HG02588 (cell line): ENCODE data around the gene EFCAB6.

Experiments
- ATAC-seq: cut with Tn5 transposase; IDR thresholded peaks from one replicate; pipeline ENCODE4 v1.9.1; 2021; ENCODE audit warnings: mild to moderate bottlenecking, moderate library complexity; ENCODE audit not compliant: unreplicated experiment

EFCAB6 gene

DNA sequence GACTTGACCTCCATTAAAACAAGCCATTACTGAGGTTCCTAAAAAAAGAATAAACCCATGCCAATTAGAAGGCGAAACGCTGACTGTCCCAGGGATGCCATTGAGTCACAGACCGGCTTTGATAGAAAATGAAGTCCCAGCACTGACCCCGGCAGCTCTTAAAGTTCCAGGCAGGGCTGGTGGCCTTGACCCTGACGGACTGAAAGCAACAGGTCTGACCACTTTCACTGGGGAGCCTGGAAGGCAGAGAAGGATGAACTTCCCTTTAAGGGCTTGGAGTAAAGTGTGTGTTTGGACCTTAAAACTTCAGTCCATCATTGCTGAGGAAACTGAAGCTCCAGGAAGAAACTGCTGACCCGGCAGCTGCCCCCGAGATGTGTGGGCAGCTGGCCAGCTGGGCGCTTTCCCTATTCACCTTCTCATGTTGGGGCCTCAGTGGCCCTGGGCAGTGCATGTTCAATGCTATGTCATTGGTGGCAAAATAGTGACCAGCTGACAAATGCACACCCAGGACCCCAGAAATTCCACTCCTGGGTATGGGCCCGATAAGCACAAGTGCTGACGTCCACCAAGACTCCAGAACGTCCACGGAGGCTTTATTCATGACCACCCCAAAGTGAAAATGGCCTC lies 18.9 kb upstream of the EFCAB6 start:
- no peak for ATAC-seq

DNA sequence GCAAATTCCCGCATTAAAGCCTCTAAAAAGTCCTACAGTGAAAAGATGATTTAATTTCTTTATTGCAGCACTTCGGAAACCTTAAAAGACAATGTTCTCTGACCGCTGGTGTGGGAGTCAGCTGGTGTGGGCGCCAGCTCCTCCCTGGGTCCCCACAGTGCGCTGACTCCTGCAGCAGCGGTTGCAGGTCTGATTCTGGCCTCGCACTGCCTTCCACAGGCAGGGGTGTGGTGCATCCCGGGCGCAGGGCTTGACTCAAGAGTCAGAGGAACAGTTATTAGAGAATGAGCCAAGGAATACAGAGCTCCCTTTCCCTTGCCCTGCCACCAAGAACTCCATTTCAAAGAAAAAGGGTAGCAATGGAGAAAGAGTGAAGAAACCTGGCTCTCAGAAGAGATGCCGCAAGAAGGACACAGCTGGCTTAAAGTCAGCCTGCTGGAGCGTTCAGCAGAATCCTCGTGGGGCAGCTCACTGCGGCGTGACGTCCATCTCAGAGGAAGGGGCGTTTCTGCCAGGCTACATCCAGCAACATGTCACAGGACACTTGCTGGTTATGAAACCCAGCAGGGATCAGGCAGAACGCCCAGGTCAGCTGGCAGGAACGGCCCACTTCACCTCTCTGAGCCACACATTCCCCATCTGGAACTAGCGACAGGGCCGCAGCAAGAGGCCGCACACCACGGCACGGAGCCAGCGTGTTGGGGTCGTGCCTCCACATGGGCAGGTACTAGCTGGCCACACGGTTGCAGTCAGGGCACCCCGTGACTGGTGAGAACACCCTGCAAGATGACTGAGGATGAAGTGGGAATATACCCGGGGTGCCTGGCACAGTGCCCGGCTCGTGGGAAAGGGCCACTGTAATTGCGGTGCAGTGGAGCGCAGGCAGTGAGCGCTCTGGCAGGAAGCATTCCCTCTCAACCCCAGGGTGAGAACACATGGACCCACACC lies 18.1 kb upstream of the EFCAB6 start:
- ATAC-seq = no peak

DNA sequence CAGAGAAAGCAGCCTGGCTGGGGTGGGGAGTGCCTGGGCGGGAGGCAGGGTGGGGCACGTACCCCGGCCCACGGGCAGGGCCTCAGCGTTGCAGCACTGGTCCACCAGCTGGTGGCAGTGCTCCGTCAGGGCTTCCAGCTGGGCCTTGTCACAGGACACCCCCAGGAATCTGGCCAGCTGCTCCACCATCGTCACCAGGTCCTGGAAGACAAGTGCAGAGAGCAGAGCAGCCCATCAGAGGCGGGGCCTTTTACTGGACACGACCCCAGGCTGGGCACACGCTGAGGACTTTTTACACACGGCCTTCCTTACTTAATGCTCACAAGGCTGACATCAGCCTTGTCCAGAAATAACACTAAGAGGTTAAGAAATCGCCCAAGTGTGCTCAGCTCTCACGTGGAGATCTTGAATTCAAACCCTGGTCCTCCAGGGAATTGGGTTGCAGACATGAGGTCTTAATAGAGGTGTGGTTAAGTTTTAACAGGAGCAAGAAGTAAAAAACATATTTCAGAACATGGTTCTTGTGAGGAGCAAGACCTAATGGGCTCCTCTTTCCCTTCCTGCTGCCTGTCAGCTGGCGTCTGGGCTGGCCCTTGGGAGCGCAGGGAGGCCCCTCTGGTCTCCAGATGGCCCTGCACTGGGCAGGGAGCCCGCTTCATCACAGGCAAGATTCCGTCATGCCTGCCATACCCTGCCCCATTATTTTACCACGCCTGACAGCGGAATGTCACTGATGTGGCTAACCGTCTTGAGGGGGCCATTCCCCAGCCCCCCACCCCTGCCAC lies 17.1 kb upstream of the EFCAB6 start:
- ATAC-seq = no peak

DNA sequence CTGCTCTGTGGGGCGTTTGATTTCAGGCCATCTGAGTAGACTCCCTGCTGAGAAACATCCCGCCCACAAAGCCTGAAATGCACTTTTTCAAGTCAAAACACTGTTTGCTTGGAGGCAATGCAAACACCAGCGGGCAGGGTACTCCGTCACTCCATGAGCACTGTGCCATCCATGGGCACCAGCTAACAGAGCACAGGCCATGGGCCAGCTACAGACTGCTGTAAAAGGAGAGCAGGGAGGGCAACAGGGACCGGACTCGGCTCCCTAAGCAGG lies 16.6 kb upstream of the EFCAB6 start:
- no peak for ATAC-seq

DNA sequence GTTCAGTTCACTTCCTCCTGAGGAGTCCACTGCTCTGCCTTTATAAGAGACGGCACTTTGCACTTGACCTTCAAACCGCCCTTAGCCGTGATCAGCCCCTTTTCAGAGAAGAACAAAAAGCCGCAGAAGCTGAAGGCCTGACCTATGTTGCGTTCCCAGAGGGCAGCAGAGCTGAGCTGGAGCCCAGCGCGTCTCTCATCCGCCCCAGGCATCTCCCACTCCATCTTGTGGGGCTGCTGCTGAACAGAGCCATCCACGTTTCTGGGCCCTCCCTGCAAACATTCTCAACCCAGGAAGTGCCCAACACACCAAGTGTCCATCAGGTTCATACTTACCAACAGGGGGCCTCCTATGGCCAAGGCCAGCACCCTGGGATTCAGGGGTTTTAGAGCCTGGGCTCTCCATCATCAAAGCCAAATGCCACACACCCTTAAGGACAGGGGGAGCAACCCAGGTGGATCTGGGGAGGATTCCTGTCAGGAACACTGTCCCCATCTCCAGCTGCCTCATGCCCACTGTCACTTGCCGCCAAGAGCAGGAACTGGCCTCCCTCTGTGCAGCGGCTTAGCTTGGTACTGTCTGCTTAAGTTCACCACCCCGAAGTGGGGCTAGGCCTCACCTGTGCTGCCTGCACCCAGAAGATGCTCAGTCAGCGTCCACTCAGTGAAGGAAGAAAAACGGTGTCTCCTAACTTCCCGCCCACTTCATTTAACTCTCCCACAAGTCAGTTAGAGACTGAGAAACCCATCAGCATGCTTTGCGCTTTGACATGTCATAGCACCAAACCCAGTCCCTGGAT lies 16.0 kb upstream of the EFCAB6 start:
- ATAC-seq = no peak

DNA sequence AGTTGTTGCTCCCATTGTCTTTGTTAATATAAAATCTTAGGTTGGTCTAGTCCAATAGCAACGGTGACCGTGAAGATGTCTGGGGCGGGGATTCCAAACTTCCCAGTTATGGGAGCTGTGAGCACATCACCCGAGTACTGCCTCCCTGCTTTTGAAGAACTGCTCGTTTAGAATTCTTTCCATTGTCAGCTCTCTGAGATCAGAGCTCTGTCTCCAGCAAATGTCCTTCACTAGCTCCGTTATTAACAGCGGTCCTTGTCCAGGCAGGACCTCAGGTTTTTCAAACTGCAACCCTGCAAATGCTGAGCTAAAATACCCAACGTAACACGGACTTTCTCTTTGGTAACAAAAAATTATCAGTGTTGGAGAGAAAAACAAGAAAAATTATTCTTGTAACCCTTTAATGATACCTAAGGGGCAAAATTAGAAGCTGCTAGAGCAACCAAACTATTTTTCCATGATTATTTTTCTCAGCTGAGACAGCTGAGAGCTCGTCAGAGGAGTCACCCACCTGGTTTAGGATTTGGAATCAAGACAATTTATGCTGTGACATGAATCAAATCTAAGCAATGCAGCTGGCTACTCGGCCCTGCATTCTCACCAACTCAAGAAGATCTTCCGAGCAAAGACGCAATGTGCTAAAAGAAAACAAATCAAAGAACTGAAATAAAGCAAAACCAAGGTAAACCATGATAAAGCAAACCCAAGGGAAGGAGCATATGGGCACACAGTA lies 15.1 kb upstream of the EFCAB6 start:
- no peak for ATAC-seq

GRCh38 chr22:43826142-43827002 lies 14.3 kb upstream of the EFCAB6 start:
- no peak for ATAC-seq

- ATAC-seq = no peak
These were observed 13.5 kb upstream of the EFCAB6 start for GRCh38 chr22:43825651-43826050.

DNA sequence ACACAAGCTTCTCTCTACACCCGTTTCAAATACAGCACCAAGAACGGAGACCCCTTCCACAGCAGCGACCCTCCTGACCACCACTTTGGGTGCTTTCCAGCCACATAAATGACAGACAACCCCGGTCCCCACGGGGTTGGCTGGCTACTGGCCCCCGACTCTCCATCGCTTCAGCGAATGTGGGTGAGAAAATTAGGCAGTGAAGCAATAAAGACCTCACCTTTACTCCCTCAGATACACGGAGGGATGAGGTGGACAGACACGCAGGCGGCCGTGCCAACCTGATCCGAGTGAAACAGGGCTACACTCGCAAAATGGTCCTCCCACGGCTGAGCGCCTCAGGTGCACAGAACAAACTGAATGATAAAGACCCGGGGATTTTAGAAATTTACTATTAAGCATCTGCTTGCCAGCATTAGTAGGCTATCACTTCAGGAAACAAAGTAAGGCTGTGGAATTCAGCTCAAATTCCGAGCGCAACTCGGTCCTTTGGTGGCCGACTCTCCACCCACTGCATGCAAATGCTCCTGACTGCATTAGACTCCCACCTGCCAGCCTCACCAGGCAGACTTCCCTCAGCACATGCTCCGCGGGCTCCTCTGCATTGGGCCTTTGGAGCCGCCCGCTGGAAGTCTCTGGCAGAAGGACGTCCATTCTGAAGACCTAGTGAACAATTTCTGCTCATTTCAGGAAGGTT lies 12.8 kb upstream of the EFCAB6 start:
- no peak for ATAC-seq

DNA sequence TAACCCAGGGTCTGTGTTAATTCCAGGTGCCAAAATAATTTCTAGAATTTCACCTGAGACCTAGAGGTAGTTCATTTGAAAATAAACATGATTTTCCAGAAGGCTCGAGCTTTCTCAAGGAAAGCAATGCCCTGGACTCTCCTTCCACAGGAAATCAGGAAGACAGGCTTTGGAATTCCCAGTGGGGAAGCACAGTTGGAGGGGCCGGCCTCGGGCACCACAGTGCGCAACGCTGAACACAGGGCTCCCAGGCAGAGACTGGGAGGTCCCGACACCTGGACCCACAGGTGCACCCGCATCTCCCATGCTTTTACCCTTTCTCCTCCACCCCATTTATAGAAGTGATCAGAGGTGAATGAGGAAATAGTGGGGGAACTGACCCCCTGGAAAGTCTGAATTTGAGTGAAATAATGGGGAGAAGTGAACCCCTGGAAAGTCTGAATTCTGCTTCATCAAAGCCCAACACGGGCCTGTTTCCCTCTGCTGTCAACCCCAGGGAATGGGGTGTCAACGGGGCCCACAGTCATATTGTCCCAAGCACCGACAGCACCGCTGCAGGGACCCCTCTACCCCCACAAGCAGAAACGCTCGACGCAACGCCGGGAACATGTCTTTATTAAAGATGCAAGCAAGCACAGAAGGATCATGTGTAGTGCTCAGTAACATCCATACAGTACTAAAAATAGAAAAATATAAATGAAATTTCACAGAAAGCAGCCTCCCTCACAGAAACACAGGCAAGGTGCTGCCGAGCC lies 12.0 kb upstream of the EFCAB6 start:
- ATAC-seq = no peak

- ATAC-seq = no peak
These were observed 11.3 kb upstream of the EFCAB6 start for GRCh38 chr22:43823353-43823908.

- no peak for ATAC-seq
These were observed 9.7 kb upstream of the EFCAB6 start for GRCh38 chr22:43821606-43822425.

DNA sequence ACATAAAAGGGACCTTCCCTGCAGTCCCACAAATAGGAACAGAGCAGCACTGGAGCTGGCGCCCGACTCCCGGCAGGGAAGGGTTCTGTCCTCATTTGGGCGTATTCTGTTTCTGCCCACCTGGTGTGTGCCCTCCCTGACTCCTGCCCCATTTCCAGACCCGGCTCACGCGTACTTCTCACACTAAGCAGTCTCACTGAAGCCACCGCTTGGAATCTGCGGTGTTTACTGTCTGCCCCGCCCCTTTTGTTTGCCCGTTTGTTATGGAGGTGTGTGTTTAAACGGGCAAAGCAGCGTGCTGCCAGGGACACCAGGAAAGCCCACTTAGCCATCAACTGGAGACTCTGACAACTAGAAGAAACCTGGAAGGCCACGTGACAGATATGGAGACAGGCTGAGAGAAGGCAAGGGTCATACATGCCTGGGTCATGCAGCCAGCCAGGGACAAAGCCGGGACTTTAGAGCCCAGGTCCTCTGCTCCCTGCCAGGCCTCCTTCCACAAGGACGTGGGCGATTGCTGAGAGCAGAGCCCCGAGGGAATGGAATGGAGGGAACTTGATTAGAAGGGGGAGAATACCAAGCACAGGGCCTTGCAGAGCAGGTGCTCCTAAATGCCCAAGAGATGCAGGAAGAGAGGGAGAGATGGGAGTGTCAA lies 8.7 kb upstream of the EFCAB6 start:
- no peak for ATAC-seq

GRCh38 chr22:43819931-43820640 lies 8.0 kb upstream of the EFCAB6 start:
- ATAC-seq = no peak

GRCh38 chr22:43819421-43819921 lies 7.4 kb upstream of the EFCAB6 start:
- no peak for ATAC-seq

GRCh38 chr22:43818981-43819380 lies 6.9 kb upstream of the EFCAB6 start:
- ATAC-seq = no peak
